T follicular helper cell (primary cell): Measurements from ENCODE around the gene CNN3.

Experiments
- DNase-seq: peaks from one replicate; pipeline ENCODE4 v3.0.0-alpha.2; 2020; ENCODE audit warnings: low read depth

Gene CNN3

GRCh38 chr1:94922761-94923331 is 4.1 kb downstream of the CNN3 start:
- DNase-seq, result no peak

- DNase-seq, result no peak
Observed at GRCh38 chr1:94921977-94922376, 4.9 kb downstream of the CNN3 start.

GRCh38 chr1:94920061-94920460 is 6.8 kb downstream of the CNN3 start:
- no peak for DNase-seq

- DNase-seq, result no peak
Observed at GRCh38 chr1:94919241-94920030, 7.5 kb downstream of the CNN3 start.

- DNase-seq, result no peak
Observed at GRCh38 chr1:94917251-94917650, 9.7 kb downstream of the CNN3 start.

GRCh38 chr1:94912263-94913184 is 14.4 kb downstream of the CNN3 start:
- no peak for DNase-seq

- DNase-seq, result no peak
Observed at GRCh38 chr1:94909486-94909885, 17.4 kb downstream of the CNN3 start.

GRCh38 chr1:94908965-94909364 is 17.9 kb downstream of the CNN3 start:
- DNase-seq, result no peak

GRCh38 chr1:94908190-94908589 is 18.7 kb downstream of the CNN3 start:
- no peak for DNase-seq

- no peak for DNase-seq
Observed at GRCh38 chr1:94907136-94907535, 19.8 kb downstream of the CNN3 start.

- DNase-seq, result no peak
Observed at GRCh38 chr1:94906382-94906781, 20.5 kb downstream of the CNN3 start.

- DNase-seq, result no peak
Observed at GRCh38 chr1:94905207-94905606, 21.7 kb downstream of the CNN3 start.

GRCh38 chr1:94903280-94904009 is 23.5 kb downstream of the CNN3 start:
- DNase-seq, result no peak

- DNase-seq, result no peak
Observed at GRCh38 chr1:94901841-94902240, 25.1 kb downstream of the CNN3 start.

- no peak for DNase-seq
Observed at GRCh38 chr1:94899756-94900155, 27.2 kb downstream of the CNN3 start.

- no peak for DNase-seq
Observed at GRCh38 chr1:94898491-94899385, 28.2 kb downstream of the CNN3 start.

GRCh38 chr1:94895518-94895917 is 31.4 kb downstream of the CNN3 start:
- DNase-seq, result no peak

- no peak for DNase-seq
Observed at GRCh38 chr1:94894630-94895029, 32.3 kb downstream of the CNN3 start.

GRCh38 chr1:94892604-94893254 is 34.2 kb downstream of the CNN3 start:
- DNase-seq, result no peak

GRCh38 chr1:94888201-94888600 is 38.7 kb downstream of the CNN3 start:
- DNase-seq, result no peak
